K562 (cell line): ENCODE data around the gene WWOX. TPM values are rescaled to one million over a fixed set of nuclear protein-coding genes. Genes with fewer than 3 reads are reported as not detected.

Experiments
- ATAC-seq: fragments of 200-7000 bp; cut with Tn5 transposase; 3 replicates; pipeline ENCODE4 v1.9.1; 2020; ENCODE audit warnings: moderate library complexity
- BruUV-seq: library from RNA; stranded (reverse); fragments of 400-500 nt; replicated peaks from 2 replicates; lab custom pipeline; 2021; lab: Mats Ljungman, UMichigan
- CTCF ChIA-PET: fragments of 300-600 bp; formaldehyde crosslinking; extraction: SDS; loops from one replicate; lab custom pipeline; 2021; ENCODE audit warnings: low intra/inter-chr PET ratio; lab: Yijun Ruan, JAX
- POLR2A ChIA-PET: fragments of 300-600, 350-650 bp; sonication (Branson Sonifier 250); formaldehyde crosslinking; extraction: SDS; loops from one replicate; lab custom pipeline; 2021; ENCODE audit warnings: antibody characterized with exemption, inconsistent platforms; lab: Yijun Ruan, JAX
- DNase-seq, 4 experiments: peaks; one replicate each; pipeline versions ENCODE4 v3.0.0 to v3.0.0-alpha.2; 2011 to 2018; ENCODE audit warnings: low spot score in 3 of 4, mixed read lengths in 3 of 4; ENCODE audit errors: extremely low read depth in 1 of 4
- FAIRE-seq: peaks from 2 replicates; lab custom pipeline; 2011; peaks lifted over from hg19 to GRCh38; lab: Jason Lieb, UNC
- H2AFZ ChIP-seq: 2 replicates; pipeline ENCODE4 v1.6.0; 2011; ENCODE audit warnings: low read depth, low read length, control low read depth, inconsistent platforms
- H3K27ac ChIP-seq: fragments of 200-600 bp; 3 replicates; pipeline ENCODE4 v1.8.0; 2011; ENCODE audit warnings: low read depth, mild to moderate bottlenecking, control low read depth, inconsistent platforms, low read length, moderate library complexity, mixed read lengths; ENCODE audit errors: extremely low read depth
- H3K27me3 ChIP-seq, 2 experiments: fragments of 300-600 bp in 1 of 2; 2 replicates in 1 of 2; 3 replicates in 1 of 2; pipeline versions ENCODE4 v1.6.0 to v1.8.0; 2011; ENCODE audit warnings: inconsistent platforms in 2 of 2, low read length in 2 of 2, mild to moderate bottlenecking in 1 of 2, mixed read lengths in 1 of 2, moderate library complexity in 1 of 2; ENCODE audit not compliant: control insufficient read depth in 2 of 2, insufficient read depth in 2 of 2
- H3K36me3 ChIP-seq: fragments of 300-600 bp; 3 replicates; pipeline ENCODE4 v1.8.0; 2011; ENCODE audit warnings: mild to moderate bottlenecking, low read length, inconsistent platforms; ENCODE audit not compliant: control insufficient read depth, insufficient read depth
- H3K4me1 ChIP-seq, 2 experiments: fragments of 200-600 bp in 1 of 2; replicated peaks in 1 of 2; 2 replicates in 1 of 2; 3 replicates in 1 of 2; pipeline versions ENCODE4 v1.5.1 to v1.8.0; 2011; ENCODE audit warnings: inconsistent platforms in 2 of 2, low read length in 2 of 2, mild to moderate bottlenecking in 1 of 2, mixed read lengths in 1 of 2, moderate library complexity in 1 of 2; ENCODE audit not compliant: control insufficient read depth in 2 of 2, insufficient read depth in 2 of 2
- H3K4me2 ChIP-seq: 2 replicates; pipeline ENCODE4 v1.6.1; 2011; ENCODE audit warnings: low read length, control low read depth, inconsistent platforms, mixed read lengths; ENCODE audit not compliant: insufficient read depth
- H3K4me3 ChIP-seq: fragments of 200-600 bp; sonication (generic), shearing (Covaris generic); 2 replicates; pipeline ENCODE4 v1.5.1; 2016; ENCODE audit warnings: control low read depth, inconsistent platforms
- H3K79me2 ChIP-seq: fragments of 200-600 bp; 3 replicates; pipeline ENCODE4 v1.8.0; 2011; ENCODE audit warnings: low read length, inconsistent platforms; ENCODE audit not compliant: control insufficient read depth, insufficient read depth
- H3K9ac ChIP-seq, 2 experiments: 2 replicates each; pipeline versions ENCODE4 v1.6.0 to v1.6.1; 2011; ENCODE audit warnings: low read depth in 2 of 2, low read length in 2 of 2, control low read depth in 1 of 2, inconsistent platforms in 1 of 2, mild to moderate bottlenecking in 1 of 2, mixed read lengths in 1 of 2; ENCODE audit not compliant: insufficient read depth in 1 of 2
- H3K9me1 ChIP-seq: one replicate; pipeline ENCODE4 v1.6.0; 2011; ENCODE audit warnings: inconsistent platforms, mild to moderate bottlenecking, low read length, moderate library complexity; ENCODE audit not compliant: control insufficient read depth, insufficient read depth
- H3K9me3 ChIP-seq: replicated peaks from 2 replicates; pipeline ENCODE4 v1.5.1; 2011; ENCODE audit warnings: low read depth, low read length, inconsistent platforms; ENCODE audit not compliant: control insufficient read depth, insufficient read depth
- H4K20me1 ChIP-seq: replicated peaks from 2 replicates; pipeline ENCODE4 v1.6.1; 2011; ENCODE audit warnings: low read length, inconsistent platforms, mixed read lengths; ENCODE audit not compliant: control insufficient read depth, insufficient read depth
- COPS2 ChIP-seq: fragments of 450-650 bp; conservative IDR thresholded peaks from 2 replicates; pipeline ENCODE4 v1.6.1; 2016; ENCODE audit warnings: mild to moderate bottlenecking, moderate library complexity
- HOXB6 ChIP-seq: fragments of 250-450 bp; sonication (Bioruptor Pico); IDR thresholded peaks from 2 replicates; pipeline ENCODE4 v1.5.1; 2022; ENCODE audit warnings: mild to moderate bottlenecking, borderline replicate concordance
- SREBF2 ChIP-seq: sonication (generic); formaldehyde crosslinking; IDR thresholded peaks from 2 replicates; pipeline ENCODE4 v1.4.0; 2020; ENCODE audit warnings: mild to moderate bottlenecking, missing genetic modification reagents
- TCF7 ChIP-seq: sonication (generic); IDR thresholded peaks from 2 replicates; pipeline ENCODE4 v1.6.1; 2016; ENCODE audit warnings: antibody characterized with exemption, borderline replicate concordance
- ZBTB33 ChIP-seq: sonication (generic); formaldehyde crosslinking; IDR thresholded peaks from 2 replicates; pipeline ENCODE4 v1.8.1; 2023; ENCODE audit warnings: mild to moderate bottlenecking, missing genetic modification reagents
- ZNF184 ChIP-seq: sonication (generic); formaldehyde crosslinking; IDR thresholded peaks from 2 replicates; pipeline ENCODE4 v1.5.0; 2020; ENCODE audit warnings: missing genetic modification reagents
- ZNF23 ChIP-seq: fragments of 250-450 bp; sonication (Bioruptor Pico); IDR thresholded peaks from 2 replicates; pipeline ENCODE4 v1.4.0; 2020; ENCODE audit warnings: mild to moderate bottlenecking
- ZNF609 ChIP-seq: sonication (generic); formaldehyde crosslinking; IDR thresholded peaks from 2 replicates; pipeline ENCODE4 v1.8.1; 2023; ENCODE audit warnings: missing genetic modification reagents, mild to moderate bottlenecking, borderline replicate concordance
- ZNF639 ChIP-seq, 2 experiments: fragments of 200-800 bp in 1 of 2; sonication (Bioruptor generic) in 1 of 2; sonication (generic) in 1 of 2; formaldehyde crosslinking in 1 of 2; IDR thresholded peaks in 1 of 2; conservative IDR thresholded peaks in 1 of 2; 2 replicates each; pipeline versions ENCODE4 v1.5.0 to v1.6.1; 2016 to 2020; ENCODE audit warnings: missing compliant biosample characterization in 1 of 2, missing genetic modification characterization in 1 of 2, missing genetic modification reagents in 1 of 2
- WGBS: fragments of 100-300 bp; shearing (Covaris generic); methylation state at CpG from one replicate; pipeline ENCODE4 v1.1.6; 2016; ENCODE audit warnings: low coverage, mixed read lengths; ENCODE audit not compliant: insufficient coverage; ENCODE audit errors: missing lambda C conversion rate; 5-methylcytosine and 5-hydroxymethylcytosine counted together
- in situ Hi-C: fragments of 300-500 bp; cut with MboI; formaldehyde crosslinking; loops from 4 replicates; pipeline ENCODE4 v1.15.0; 2018; ENCODE audit warnings: inconsistent platforms, mixed read lengths
- intact Hi-C: fragments of 100-400 bp; cut with micrococcal nuclease; formaldehyde crosslinking; loops from 2 replicates; pipeline ENCODE4 v1.14.2; 2022
- polyA plus RNA-seq, 8 experiments: library from polyadenylated mRNA; depleted of rRNA in 4 of 8; stranded (reverse) in 5 of 8; unstranded in 3 of 8; fragments of >200 nt; fragmentation: Nextera tagmentation in 2 of 8; fragmentation: Illumina TruSeq in 1 of 8; extraction: Ambion mirVana in 2 of 8; extraction: Trizol in 1 of 8; gene quantifications; 2 replicates each; pipeline versions ENCODE4 v1.2.1 to v1.2.3, GENCODE V29; 2011 to 2014; ENCODE audit warnings: inconsistent platforms in 1 of 8, missing spikeins in 1 of 8
- total RNA-seq, 7 experiments: library from RNA; depleted of rRNA in 6 of 7; stranded (reverse); fragments of >200 nt in 6 of 7; fragmentation: Illumina TruSeq in 2 of 7; extraction: Trizol in 2 of 7; gene quantifications; 2 replicates each; pipeline versions ENCODE4 v1.2.1 to v1.2.3, GENCODE V29; 2011 to 2021; ENCODE audit warnings: low replicate concordance in 1 of 7
- TF ChIP-seq, protein P1 (sequence below): fragments of 450-650 bp; IDR thresholded peaks from 2 replicates; pipeline ENCODE4 v1.6.1; 2016; ENCODE audit warnings: antibody characterized with exemption
- TF ChIP-seq, protein P2 (sequence below), 2 experiments: fragments of 450-650 bp in 1 of 2; sonication (generic) in 1 of 2; formaldehyde crosslinking in 1 of 2; IDR thresholded peaks in 1 of 2; conservative IDR thresholded peaks in 1 of 2; 2 replicates each; pipeline versions ENCODE4 v1.6.1 to v1.8.1; 2016 to 2023; ENCODE audit warnings: mild to moderate bottlenecking in 2 of 2, moderate library complexity in 2 of 2, inconsistent platforms in 1 of 2, missing genetic modification reagents in 1 of 2

The WWOX gene
- total and polyA plus RNA-seq, 9 of the 15 experiments (the other 6 are each of a cell fraction or from before 2014, with no cell fraction given), result 1.6 to 22.7 (median 8.1) TPM

DNA sequence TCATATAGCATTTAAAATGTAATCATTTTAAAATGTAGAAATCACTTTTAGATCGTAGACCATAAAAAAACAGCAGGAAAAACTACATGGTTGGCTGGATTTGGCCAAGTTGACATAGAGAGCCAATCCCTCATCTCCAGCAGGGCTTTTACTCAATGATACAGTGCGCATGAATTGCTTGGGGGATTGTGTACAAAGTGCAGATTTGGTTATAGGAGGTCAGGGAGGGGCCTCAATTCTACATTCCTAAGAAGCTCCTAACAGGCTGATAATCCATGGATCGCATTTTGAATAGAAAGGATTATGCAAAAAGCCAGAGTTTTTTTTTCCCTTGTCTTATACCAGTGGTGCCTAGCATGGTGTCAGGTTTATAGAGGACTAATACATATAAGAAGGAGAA, 1056.0 kb downstream of the WWOX start:
- ChIA-PET POLR2A (no interaction called here), CTCF (no interaction called here)
- Histone ChIP-seq H3K27me3 (peaks cover 23 to 31% of the 10 kb centered on the region in 2 experiments), H3K9me1 (no peaks in the 10 kb centered on the region), H3K36me3 (no peaks in the 10 kb centered on the region), H3K27ac (no peak overlapping the region), H4K20me1 (peaks cover 6% of the 10 kb centered on the region; the same call in 1 of the 2 replicates), H3K4me3 (no peak overlapping the region), H3K9ac (no peak overlapping the region), H3K9me3 (no peaks in the 10 kb centered on the region), H2AFZ (no peak overlapping the region), H3K4me2 (no peak overlapping the region), H3K4me1 (no peaks in the 10 kb centered on the region), H3K79me2 (no peaks in the 10 kb centered on the region)
- no peak for ATAC-seq
- no TSS peak for BruUV-seq
- FAIRE-seq, result no peak
- DNase-seq, result no peak
- intact Hi-C loops, result no loop called here
- 2% methylated on average over 3 of the region's 3 CpGs for whole genome bisulfite sequencing
- in situ Hi-C loops, result no loop called here
- TF ChIP-seq ZNF184 (CRISPR knock-in tag) (no peak), ZNF609 (CRISPR knock-in tag) (no peak), HOXB6 (CRISPR knock-in tag) (no peak), ZNF639 (CRISPR knock-in tag; conservative IDR thresholded peaks at IDR 0.05 in 1 of 2, IDR thresholded peaks at IDR 0.05 in 1 of 2) (no peak), COPS2 (no peak), TCF7 (no peak), SREBF2 (CRISPR knock-in tag) (no peak), ZBTB33 (CRISPR knock-in tag) (no peak), ZNF23 (CRISPR knock-in tag) (no peak)
- TF ChIP-seq, protein P1, sequence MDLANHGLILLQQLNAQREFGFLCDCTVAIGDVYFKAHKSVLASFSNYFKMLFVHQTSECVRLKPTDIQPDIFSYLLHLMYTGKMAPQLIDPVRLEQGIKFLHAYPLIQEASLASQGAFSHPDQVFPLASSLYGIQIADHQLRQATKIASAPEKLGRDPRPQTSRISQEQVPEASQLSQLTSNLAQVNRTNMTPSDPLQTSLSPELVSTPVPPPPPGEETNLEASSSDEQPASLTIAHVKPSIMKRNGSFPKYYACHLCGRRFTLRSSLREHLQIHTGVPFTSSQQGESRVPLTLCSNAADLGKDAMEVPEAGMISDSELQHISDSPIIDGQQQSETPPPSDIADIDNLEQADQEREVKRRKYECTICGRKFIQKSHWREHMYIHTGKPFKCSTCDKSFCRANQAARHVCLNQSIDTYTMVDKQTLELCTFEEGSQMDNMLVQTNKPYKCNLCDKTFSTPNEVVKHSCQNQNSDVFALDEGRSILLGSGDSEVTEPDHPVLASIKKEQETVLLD, result no peak
- TF ChIP-seq, protein P2, sequence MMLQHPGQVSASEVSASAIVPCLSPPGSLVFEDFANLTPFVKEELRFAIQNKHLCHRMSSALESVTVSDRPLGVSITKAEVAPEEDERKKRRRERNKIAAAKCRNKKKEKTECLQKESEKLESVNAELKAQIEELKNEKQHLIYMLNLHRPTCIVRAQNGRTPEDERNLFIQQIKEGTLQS (IDR thresholded peaks at IDR 0.05), result no peak
- TF ChIP-seq, protein P2 (CRISPR knock-in tag; conservative IDR thresholded peaks at IDR 0.05), result no peak
